Stomach (tissue), 9 donors: Measurements from ENCODE around the gene MASP2. TPM values are rescaled to one million over a fixed set of nuclear protein-coding genes. Genes with fewer than 3 reads are reported as not detected.

Experiments
- DNase-seq, 2 donors: peaks; one replicate each; pipeline versions ENCODE4 v3.0.0 to v3.0.0-alpha.2; 2013 to 2019
- H3K27ac ChIP-seq, 5 donors: fragments of 200-600 bp in 4 of 5; sonication (generic) in 4 of 5; one replicate each; pipeline ENCODE4 v1.5.1; 2013 to 2019; ENCODE audit warnings: mild to moderate bottlenecking in 1 of 5, moderate library complexity in 1 of 5
- H3K27me3 ChIP-seq, 3 donors: fragments of 200-600 bp; sonication (generic); one replicate each; pipeline ENCODE4 v1.5.1; 2017 to 2019; ENCODE audit warnings: mixed run types in 1 of 3
- H3K36me3 ChIP-seq, 4 donors: fragments of 200-600 bp; sonication (generic); 1 replicate in 3 of 4; 2 replicates in 1 of 4; pipeline ENCODE4 v1.5.1; 2016 to 2019
- H3K4me1 ChIP-seq, 4 donors: fragments of 200-600 bp; sonication (generic); one replicate each; pipeline ENCODE4 v1.5.1; 2016 to 2019
- H3K4me3 ChIP-seq, 4 donors: fragments of 200-600 bp; sonication (generic) in 3 of 4; one replicate each; pipeline ENCODE4 v1.5.1; 2016 to 2019; ENCODE audit warnings: mild to moderate bottlenecking in 1 of 4
- H3K9me3 ChIP-seq, 4 donors: fragments of 200-600 bp; sonication (generic); one replicate each; pipeline ENCODE4 v1.5.1; 2016 to 2019
- EP300 ChIP-seq: sonication (generic); formaldehyde crosslinking; IDR thresholded peaks from one replicate; pipeline ENCODE4 v1.6.1; 2017; ENCODE audit warnings: antibody characterized with exemption
- POLR2A ChIP-seq, 4 donors: fragments of 450-650 bp; IDR thresholded peaks; one replicate each; pipeline ENCODE4 v1.6.1; 2016; ENCODE audit warnings: antibody characterized with exemption in 4 of 4, control low read depth in 2 of 4, mild to moderate bottlenecking in 1 of 4, moderate library complexity in 1 of 4
- POLR2AphosphoS5 ChIP-seq, 3 donors: sonication (generic); formaldehyde crosslinking; IDR thresholded peaks; one replicate each; pipeline ENCODE4 v1.6.1; 2016; ENCODE audit warnings: antibody characterized with exemption in 3 of 3
- WGBS, 5 donors: extraction: QIAGEN DNeasy Blood & Tissue Kit in 3 of 5; methylation state at CpG; one replicate each; pipeline versions ENCODE4 v1.1.5 to v1.1.7; 2013 to 2018; 5-methylcytosine and 5-hydroxymethylcytosine counted together
- intact Hi-C: fragments of 100-400 bp; cut with DNase I; formaldehyde crosslinking; loops from one replicate; pipeline ENCODE4 v1.15.1; 2023; ENCODE audit warnings: low total_unique reads
- polyA plus RNA-seq, 3 donors: library from polyadenylated mRNA; stranded (reverse); fragments of 200-250 nt; gene quantifications; one replicate each; pipeline ENCODE4 v1.2.3, GENCODE V29; 2013
- total RNA-seq, 5 donors: library from RNA; depleted of rRNA; stranded (reverse); fragments of >200 nt; gene quantifications; one replicate each; pipeline versions ENCODE4 v1.1.0 to v1.2.3, GENCODE V29; 2014 to 2016
- TF ChIP-seq, protein P1 (sequence below), 7 experiments: fragments of 450-650 bp in 4 of 7; fragments of 200-600 bp in 3 of 7; sonication (generic) in 3 of 7; IDR thresholded peaks; one replicate each; pipeline ENCODE4 v1.5.1; 2016 to 2019; ENCODE audit warnings: antibody characterized with exemption in 7 of 7, control low read depth in 2 of 7, mild to moderate bottlenecking in 1 of 7
- donor health status: healthy with polysubstance abuse.
- donor health status: Bipolar disorder and iron deficiency.
- donor health status: healthy.

Gene MASP2
- total and polyA plus RNA-seq, 8 donors, result not detected

DNA sequence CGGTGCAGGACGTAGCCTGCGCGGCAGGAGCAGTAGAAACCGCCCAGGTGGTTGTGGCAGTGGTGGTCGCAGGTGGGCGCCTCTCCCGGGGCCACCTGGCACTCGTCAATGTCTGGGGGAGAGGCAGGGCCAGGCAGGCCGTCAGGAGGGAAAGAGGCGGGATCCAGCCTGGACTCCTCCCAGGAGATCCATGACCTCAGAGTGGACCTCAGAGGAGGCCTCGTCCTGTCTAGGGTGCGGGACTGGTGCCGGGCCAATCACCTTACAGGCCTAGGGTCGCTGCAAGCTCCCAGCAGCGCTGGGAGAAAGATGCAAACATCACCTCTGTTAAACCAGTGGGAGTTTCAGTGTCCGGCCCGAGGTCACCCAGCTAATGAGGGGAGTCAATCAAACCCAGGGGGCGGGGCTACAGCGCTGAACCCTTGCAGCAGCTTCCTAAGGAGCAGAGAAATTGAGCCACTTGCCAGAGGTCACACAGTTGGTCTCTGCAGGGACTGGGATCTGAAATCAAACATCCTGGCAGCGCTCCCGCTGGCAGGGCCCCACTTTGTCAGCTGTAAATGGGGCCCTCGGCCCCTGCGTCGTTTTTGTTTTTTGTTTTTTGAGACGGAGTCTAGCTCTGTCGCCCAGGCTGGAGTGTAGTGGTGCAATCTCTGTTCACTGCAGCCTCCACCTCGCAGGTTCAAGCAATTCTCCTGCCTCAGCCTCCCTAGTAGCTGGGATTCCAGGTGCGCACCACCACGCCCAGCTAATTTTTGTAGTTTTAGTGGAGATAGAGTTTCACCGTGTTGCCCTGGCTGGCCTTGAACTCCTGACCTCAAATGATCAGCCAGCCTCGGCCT lies 1.4 kb downstream of the MASP2 start:
- TF ChIP-seq POLR2AphosphoS5 (IDR thresholded peaks at IDR 0.05) (no peak), POLR2A (IDR thresholded peaks at IDR 0.05) (no peak), EP300 (no peak)
- TF ChIP-seq, protein P1, sequence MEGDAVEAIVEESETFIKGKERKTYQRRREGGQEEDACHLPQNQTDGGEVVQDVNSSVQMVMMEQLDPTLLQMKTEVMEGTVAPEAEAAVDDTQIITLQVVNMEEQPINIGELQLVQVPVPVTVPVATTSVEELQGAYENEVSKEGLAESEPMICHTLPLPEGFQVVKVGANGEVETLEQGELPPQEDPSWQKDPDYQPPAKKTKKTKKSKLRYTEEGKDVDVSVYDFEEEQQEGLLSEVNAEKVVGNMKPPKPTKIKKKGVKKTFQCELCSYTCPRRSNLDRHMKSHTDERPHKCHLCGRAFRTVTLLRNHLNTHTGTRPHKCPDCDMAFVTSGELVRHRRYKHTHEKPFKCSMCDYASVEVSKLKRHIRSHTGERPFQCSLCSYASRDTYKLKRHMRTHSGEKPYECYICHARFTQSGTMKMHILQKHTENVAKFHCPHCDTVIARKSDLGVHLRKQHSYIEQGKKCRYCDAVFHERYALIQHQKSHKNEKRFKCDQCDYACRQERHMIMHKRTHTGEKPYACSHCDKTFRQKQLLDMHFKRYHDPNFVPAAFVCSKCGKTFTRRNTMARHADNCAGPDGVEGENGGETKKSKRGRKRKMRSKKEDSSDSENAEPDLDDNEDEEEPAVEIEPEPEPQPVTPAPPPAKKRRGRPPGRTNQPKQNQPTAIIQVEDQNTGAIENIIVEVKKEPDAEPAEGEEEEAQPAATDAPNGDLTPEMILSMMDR (IDR thresholded peaks at IDR 0.05), result no peak
- Histone ChIP-seq H3K4me3 (no peak overlapping the region), H3K36me3 (no peaks in the 10 kb centered on the region), H3K9me3 (no peaks in the 10 kb centered on the region), H3K27me3 (peaks cover 0 to 8% (median 0%) of the 10 kb centered on the region in 3 donors), H3K4me1 (peaks cover 0 to 3% (median 1%) of the 10 kb centered on the region in 4 donors), H3K27ac (no peak overlapping the region)
- DNase-seq, result peak in 1 of 2 donors; percentile 30
- intact Hi-C loops, result no loop called here
- 47 to 55% (median 51%) methylated on average over 31 to 32 of the region's 32 CpGs for WGBS, 5 donors

DNA sequence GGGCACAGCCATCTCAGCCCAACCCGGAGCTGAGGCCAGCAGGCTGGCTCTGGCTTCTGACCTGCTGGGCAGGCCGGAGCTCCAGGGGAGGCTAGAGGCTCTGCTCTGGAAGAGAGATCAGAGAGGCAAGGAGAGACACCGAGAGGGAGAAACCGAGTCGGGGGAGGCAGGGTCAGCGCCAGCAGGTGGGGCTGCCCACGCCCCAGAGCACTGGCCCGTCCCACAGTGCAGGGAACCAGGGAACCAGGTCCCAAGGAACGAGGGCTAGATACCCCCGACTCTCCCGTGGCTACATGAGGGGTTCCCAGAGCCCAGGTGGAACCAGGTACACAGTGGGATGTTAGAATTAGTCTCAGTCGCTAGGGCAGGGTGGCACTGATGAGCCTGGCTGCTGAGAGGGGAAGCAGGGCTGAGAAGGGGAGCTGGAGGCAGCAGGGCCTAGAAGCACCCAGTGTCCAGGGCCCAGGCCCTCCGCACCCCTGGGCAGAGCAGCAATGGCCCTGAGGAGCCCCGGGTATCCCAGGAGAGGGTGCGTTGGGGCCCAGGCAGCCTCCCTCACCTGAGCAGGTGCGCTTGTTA lies 2.1 kb downstream of the MASP2 start:
- Histone ChIP-seq H3K4me3 (no peak overlapping the region), H3K9me3 (no peaks in the 10 kb centered on the region), H3K27me3 (peaks cover 0 to 8% (median 0%) of the 10 kb centered on the region in 3 donors), H3K4me1 (peaks cover 0 to 3% (median 1%) of the 10 kb centered on the region in 4 donors), H3K36me3 (no peaks in the 10 kb centered on the region), H3K27ac (no peak overlapping the region)
- TF ChIP-seq, protein P1 (IDR thresholded peaks at IDR 0.05), result no peak
- TF ChIP-seq POLR2AphosphoS5 (IDR thresholded peaks at IDR 0.05) (no peak), EP300 (no peak), POLR2A (IDR thresholded peaks at IDR 0.05) (no peak)
- DNase-seq, result no peak
- intact Hi-C loops, result no loop called here
- WGBS, 5 donors, result 78 to 82% (median 80%) methylated on average over 14 to 16 of the region's 16 CpGs

DNA sequence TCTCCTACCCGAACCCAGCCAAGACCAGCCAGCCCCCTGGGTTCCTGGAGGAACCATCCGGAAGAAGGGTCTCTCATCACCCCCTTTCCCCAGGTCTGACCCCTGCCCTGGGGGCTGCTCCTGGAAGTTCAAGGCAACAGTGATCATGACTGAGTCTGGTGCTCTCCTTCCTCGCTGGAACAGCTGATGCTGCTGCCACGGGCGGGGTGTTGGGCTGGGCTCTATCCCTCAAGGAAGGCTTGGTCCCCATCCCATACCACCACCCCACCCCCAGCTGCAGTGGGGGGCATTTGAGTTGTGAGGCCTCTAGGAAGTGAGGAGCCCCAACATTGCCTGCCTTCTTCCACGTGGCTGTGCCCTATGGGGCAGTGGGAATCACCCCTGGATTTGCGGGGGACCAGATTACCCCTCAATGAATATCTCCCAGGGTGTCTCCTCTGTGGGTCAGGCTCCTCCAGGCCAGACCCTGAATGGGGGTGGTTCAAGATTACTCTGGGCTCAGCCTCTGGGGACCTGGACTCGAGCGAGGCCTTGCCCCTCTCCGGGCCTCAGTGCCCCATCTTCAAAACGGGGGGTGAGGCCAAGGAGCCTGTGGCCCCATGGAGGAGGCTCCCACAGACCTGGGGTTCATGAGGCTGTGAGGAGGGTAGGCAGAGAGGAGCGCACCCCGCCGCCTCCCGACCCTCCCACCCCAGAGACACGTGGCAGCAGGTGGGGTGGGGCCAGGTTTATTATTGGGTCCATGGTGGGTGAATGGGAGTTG lies 2.8 kb downstream of the MASP2 start:
- intact Hi-C loops, result no loop called here
- Histone ChIP-seq H3K4me1 (peaks cover 0 to 3% (median 1%) of the 10 kb centered on the region in 4 donors), H3K27ac (no peak overlapping the region), H3K9me3 (no peaks in the 10 kb centered on the region), H3K36me3 (no peaks in the 10 kb centered on the region), H3K4me3 (no peak overlapping the region), H3K27me3 (peaks cover 0 to 8% (median 0%) of the 10 kb centered on the region in 3 donors)
- no peak for DNase-seq
- TF ChIP-seq EP300 (no peak), POLR2A (IDR thresholded peaks at IDR 0.05) (no peak), POLR2AphosphoS5 (IDR thresholded peaks at IDR 0.05) (no peak)
- TF ChIP-seq, protein P1 (IDR thresholded peaks at IDR 0.05), result no peak
- WGBS, 5 donors, result 71 to 81% (median 75%) methylated on average over 10 to 16 of the region's 16 CpGs
